K562 (cell line): ENCODE data around the gene MAL. TPM values are rescaled to one million over a fixed set of nuclear protein-coding genes. Genes with fewer than 3 reads are reported as not detected.

Experiments
- ATAC-seq: fragments of 200-7000 bp; cut with Tn5 transposase; 3 replicates; pipeline ENCODE4 v1.9.1; 2020; ENCODE audit warnings: moderate library complexity
- BruUV-seq: library from RNA; stranded (reverse); fragments of 400-500 nt; replicated peaks from 2 replicates; lab custom pipeline; 2021; lab: Mats Ljungman, UMichigan
- CTCF ChIA-PET: fragments of 300-600 bp; formaldehyde crosslinking; extraction: SDS; loops from one replicate; lab custom pipeline; 2021; ENCODE audit warnings: low intra/inter-chr PET ratio; lab: Yijun Ruan, JAX
- POLR2A ChIA-PET: fragments of 300-600, 350-650 bp; sonication (Branson Sonifier 250); formaldehyde crosslinking; extraction: SDS; loops from one replicate; lab custom pipeline; 2021; ENCODE audit warnings: antibody characterized with exemption, inconsistent platforms; lab: Yijun Ruan, JAX
- DNase-seq, 4 experiments: peaks; one replicate each; pipeline versions ENCODE4 v3.0.0 to v3.0.0-alpha.2; 2011 to 2018; ENCODE audit warnings: low spot score in 3 of 4, mixed read lengths in 3 of 4; ENCODE audit errors: extremely low read depth in 1 of 4
- FAIRE-seq: peaks from 2 replicates; lab custom pipeline; 2011; peaks lifted over from hg19 to GRCh38; lab: Jason Lieb, UNC
- H2AFZ ChIP-seq: 2 replicates; pipeline ENCODE4 v1.6.0; 2011; ENCODE audit warnings: low read depth, low read length, control low read depth, inconsistent platforms
- H3K27ac ChIP-seq: fragments of 200-600 bp; 3 replicates; pipeline ENCODE4 v1.8.0; 2011; ENCODE audit warnings: low read depth, mild to moderate bottlenecking, control low read depth, inconsistent platforms, low read length, moderate library complexity, mixed read lengths; ENCODE audit errors: extremely low read depth
- H3K27me3 ChIP-seq, 2 experiments: fragments of 300-600 bp in 1 of 2; 2 replicates in 1 of 2; 3 replicates in 1 of 2; pipeline versions ENCODE4 v1.6.0 to v1.8.0; 2011; ENCODE audit warnings: inconsistent platforms in 2 of 2, low read length in 2 of 2, mild to moderate bottlenecking in 1 of 2, mixed read lengths in 1 of 2, moderate library complexity in 1 of 2; ENCODE audit not compliant: control insufficient read depth in 2 of 2, insufficient read depth in 2 of 2
- H3K36me3 ChIP-seq: fragments of 300-600 bp; 3 replicates; pipeline ENCODE4 v1.8.0; 2011; ENCODE audit warnings: mild to moderate bottlenecking, low read length, inconsistent platforms; ENCODE audit not compliant: control insufficient read depth, insufficient read depth
- H3K4me1 ChIP-seq, 2 experiments: fragments of 200-600 bp in 1 of 2; replicated peaks in 1 of 2; 2 replicates in 1 of 2; 3 replicates in 1 of 2; pipeline versions ENCODE4 v1.5.1 to v1.8.0; 2011; ENCODE audit warnings: inconsistent platforms in 2 of 2, low read length in 2 of 2, mild to moderate bottlenecking in 1 of 2, mixed read lengths in 1 of 2, moderate library complexity in 1 of 2; ENCODE audit not compliant: control insufficient read depth in 2 of 2, insufficient read depth in 2 of 2
- H3K4me2 ChIP-seq: 2 replicates; pipeline ENCODE4 v1.6.1; 2011; ENCODE audit warnings: low read length, control low read depth, inconsistent platforms, mixed read lengths; ENCODE audit not compliant: insufficient read depth
- H3K4me3 ChIP-seq: fragments of 200-600 bp; sonication (generic), shearing (Covaris generic); 2 replicates; pipeline ENCODE4 v1.5.1; 2016; ENCODE audit warnings: control low read depth, inconsistent platforms
- H3K79me2 ChIP-seq: fragments of 200-600 bp; 3 replicates; pipeline ENCODE4 v1.8.0; 2011; ENCODE audit warnings: low read length, inconsistent platforms; ENCODE audit not compliant: control insufficient read depth, insufficient read depth
- H3K9ac ChIP-seq, 2 experiments: 2 replicates each; pipeline versions ENCODE4 v1.6.0 to v1.6.1; 2011; ENCODE audit warnings: low read depth in 2 of 2, low read length in 2 of 2, control low read depth in 1 of 2, inconsistent platforms in 1 of 2, mild to moderate bottlenecking in 1 of 2, mixed read lengths in 1 of 2; ENCODE audit not compliant: insufficient read depth in 1 of 2
- H3K9me1 ChIP-seq: one replicate; pipeline ENCODE4 v1.6.0; 2011; ENCODE audit warnings: inconsistent platforms, mild to moderate bottlenecking, low read length, moderate library complexity; ENCODE audit not compliant: control insufficient read depth, insufficient read depth
- H3K9me3 ChIP-seq: replicated peaks from 2 replicates; pipeline ENCODE4 v1.5.1; 2011; ENCODE audit warnings: low read depth, low read length, inconsistent platforms; ENCODE audit not compliant: control insufficient read depth, insufficient read depth
- H4K20me1 ChIP-seq: replicated peaks from 2 replicates; pipeline ENCODE4 v1.6.1; 2011; ENCODE audit warnings: low read length, inconsistent platforms, mixed read lengths; ENCODE audit not compliant: control insufficient read depth, insufficient read depth
- ATF1 ChIP-seq, 2 experiments: fragments of 450-650 bp in 1 of 2; IDR thresholded peaks; 2 replicates each; pipeline ENCODE4 v1.6.1; 2016; ENCODE audit warnings: missing compliant biosample characterization in 1 of 2, missing genetic modification characterization in 1 of 2
- ETV5 ChIP-seq: sonication (generic); formaldehyde crosslinking; IDR thresholded peaks from 2 replicates; pipeline ENCODE4 v1.4.0; 2020; ENCODE audit warnings: low read depth, mild to moderate bottlenecking, missing genetic modification reagents
- GABPB2 ChIP-seq: fragments of 250-450 bp; sonication (Bioruptor Pico); conservative IDR thresholded peaks from 2 replicates; pipeline ENCODE4 v1.5.1; 2021; ENCODE audit warnings: mild to moderate bottlenecking
- KLF16 ChIP-seq: IDR thresholded peaks from 2 replicates; pipeline ENCODE4 v1.6.1; 2016; ENCODE audit warnings: antibody characterized with exemption
- SOX6 ChIP-seq: fragments of 450-650 bp; IDR thresholded peaks from 2 replicates; pipeline ENCODE4 v1.6.1; 2014; ENCODE audit warnings: mild to moderate bottlenecking
- STAT5B ChIP-seq: fragments of 250-450 bp; sonication (Bioruptor Pico); IDR thresholded peaks from 2 replicates; pipeline ENCODE4 v1.8.0; 2021; ENCODE audit warnings: mild to moderate bottlenecking, inconsistent platforms
- THRAP3 ChIP-seq: fragments of 450-650 bp; IDR thresholded peaks from 2 replicates; pipeline ENCODE4 v1.6.1; 2016; ENCODE audit warnings: mild to moderate bottlenecking, inconsistent platforms, borderline replicate concordance
- TOE1 ChIP-seq, 2 experiments: fragments of 450-650 bp in 1 of 2; sonication (generic) in 1 of 2; formaldehyde crosslinking in 1 of 2; IDR thresholded peaks; 2 replicates each; pipeline versions ENCODE4 v1.7.1 to v1.8.0; 2016 to 2022; ENCODE audit warnings: borderline replicate concordance in 2 of 2, mild to moderate bottlenecking in 2 of 2, antibody characterized with exemption in 1 of 2, inconsistent platforms in 1 of 2, low read depth in 1 of 2, missing genetic modification reagents in 1 of 2, moderate library complexity in 1 of 2
- ZKSCAN3 ChIP-seq: fragments of 250-450 bp; sonication (Bioruptor Pico); IDR thresholded peaks from 2 replicates; pipeline ENCODE4 v1.4.0; 2020
- ZNF146 ChIP-seq: IDR thresholded peaks from one replicate; pipeline ENCODE4 v1.6.1; 2018; ENCODE audit warnings: missing compliant biosample characterization; ENCODE audit not compliant: unreplicated experiment
- ZNF212 ChIP-seq: fragments of 450-650 bp; formaldehyde crosslinking; IDR thresholded peaks from 2 replicates; pipeline ENCODE4 v1.4.0; 2020; ENCODE audit warnings: mild to moderate bottlenecking
- ZNF324 ChIP-seq: fragments of 250-450 bp; sonication (Bioruptor Pico); IDR thresholded peaks from 2 replicates; pipeline ENCODE4 v1.4.0; 2020; ENCODE audit warnings: mild to moderate bottlenecking
- WGBS: fragments of 100-300 bp; shearing (Covaris generic); methylation state at CpG from one replicate; pipeline ENCODE4 v1.1.6; 2016; ENCODE audit warnings: low coverage, mixed read lengths; ENCODE audit not compliant: insufficient coverage; ENCODE audit errors: missing lambda C conversion rate; 5-methylcytosine and 5-hydroxymethylcytosine counted together
- in situ Hi-C: fragments of 300-500 bp; cut with MboI; formaldehyde crosslinking; loops from 4 replicates; pipeline ENCODE4 v1.15.0; 2018; ENCODE audit warnings: inconsistent platforms, mixed read lengths
- intact Hi-C: fragments of 100-400 bp; cut with micrococcal nuclease; formaldehyde crosslinking; loops from 2 replicates; pipeline ENCODE4 v1.14.2; 2022
- polyA plus RNA-seq, 8 experiments: library from polyadenylated mRNA; depleted of rRNA in 4 of 8; stranded (reverse) in 5 of 8; unstranded in 3 of 8; fragments of >200 nt; fragmentation: Nextera tagmentation in 2 of 8; fragmentation: Illumina TruSeq in 1 of 8; extraction: Ambion mirVana in 2 of 8; extraction: Trizol in 1 of 8; gene quantifications; 2 replicates each; pipeline versions ENCODE4 v1.2.1 to v1.2.3, GENCODE V29; 2011 to 2014; ENCODE audit warnings: inconsistent platforms in 1 of 8, missing spikeins in 1 of 8
- total RNA-seq, 7 experiments: library from RNA; depleted of rRNA in 6 of 7; stranded (reverse); fragments of >200 nt in 6 of 7; fragmentation: Illumina TruSeq in 2 of 7; extraction: Trizol in 2 of 7; gene quantifications; 2 replicates each; pipeline versions ENCODE4 v1.2.1 to v1.2.3, GENCODE V29; 2011 to 2021; ENCODE audit warnings: low replicate concordance in 1 of 7
- TF ChIP-seq, protein P1 (sequence below), 3 experiments: fragments of 200-800 bp in 1 of 3; fragments of 250-450 bp in 1 of 3; fragments of 450-650 bp in 1 of 3; sonication (Bioruptor Pico) in 1 of 3; sonication (Bioruptor generic) in 1 of 3; formaldehyde crosslinking in 1 of 3; IDR thresholded peaks; 2 replicates each; pipeline versions ENCODE4 v1.6.1 to v1.8.0; 2016 to 2022; ENCODE audit warnings: mild to moderate bottlenecking in 2 of 3, missing genetic modification characterization in 2 of 3, missing compliant biosample characterization in 1 of 3, moderate library complexity in 1 of 3
- TF ChIP-seq, protein P2 (sequence below): fragments of 250-450 bp; sonication (Bioruptor Pico); IDR thresholded peaks from 2 replicates; pipeline ENCODE4 v1.8.0; 2021; ENCODE audit warnings: mild to moderate bottlenecking, moderate library complexity

The MAL gene
- total and polyA plus RNA-seq, 9 of the 15 experiments (the other 6 are each of a cell fraction or from before 2014, with no cell fraction given) = not detected

DNA sequence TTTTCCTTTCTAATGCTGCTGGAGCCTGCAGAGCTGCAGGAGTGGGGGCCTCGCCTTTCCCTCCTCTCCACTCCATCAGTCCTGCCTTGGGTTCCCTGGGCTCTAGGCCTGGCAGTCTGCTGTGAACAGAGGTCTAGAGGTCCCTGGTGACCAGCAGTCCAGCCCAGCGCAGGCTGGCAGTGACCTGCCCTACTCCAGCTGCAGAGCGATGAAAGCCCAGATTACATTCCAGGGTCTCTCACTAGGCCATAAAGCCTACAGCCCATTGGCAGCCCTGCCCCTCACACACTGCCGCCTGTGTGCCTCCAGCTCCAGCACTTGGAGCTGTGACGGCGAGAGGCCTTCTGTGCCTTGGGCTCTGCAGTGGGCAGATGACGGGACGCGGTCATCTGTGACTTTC is 14.8 kb upstream of the MAL start:
- H3K9me3 ChIP-seq = no peaks in the 10 kb centered on the region
- no TSS peak for BruUV-seq
- no peaks in the 10 kb centered on the region for H3K79me2 ChIP-seq
- H3K9ac ChIP-seq = no peak overlapping the region
- H2AFZ ChIP-seq = no peak overlapping the region
- no peak overlapping the region for H3K4me2 ChIP-seq
- POLR2A ChIA-PET = no interaction called here
- no peaks in the 10 kb centered on the region for H3K36me3 ChIP-seq
- no peak; the same call in 2 of the 3 replicates for ATAC-seq
- H4K20me1 ChIP-seq = no peaks in the 10 kb centered on the region; the same call in 1 of the 2 replicates
- no peaks in the 10 kb centered on the region for H3K9me1 ChIP-seq
- CTCF ChIA-PET = no interaction called here
- H3K4me1 ChIP-seq = no peaks in the 10 kb centered on the region
- H3K27me3 ChIP-seq = peaks cover 13 to 67% of the 10 kb centered on the region in 2 experiments; a peak in 4 of 5 replicates
- TF ChIP-seq ZNF146 (CRISPR knock-in tag) (no peak), TOE1 (IDR thresholded peaks at IDR 0.05; ENCODE audit: borderline replicate concordance) (no peak), TOE1 (CRISPR knock-in tag; IDR thresholded peaks at IDR 0.05; ENCODE audit: borderline replicate concordance, low read depth) (no peak), THRAP3 (no peak), SOX6 (no peak), GABPB2 (CRISPR knock-in tag) (no peak), STAT5B (CRISPR knock-in tag) (no peak), ZNF212 (CRISPR knock-in tag) (no peak), ETV5 (CRISPR knock-in tag) (no peak), ATF1 (CRISPR knock-in tag; IDR thresholded peaks at IDR 0.05) (no peak), ATF1 (tag; IDR thresholded peaks at IDR 0.05) (no peak), KLF16 (no peak), ZKSCAN3 (CRISPR knock-in tag) (no peak), ZNF324 (CRISPR knock-in tag) (no peak)
- TF ChIP-seq, protein P1, sequence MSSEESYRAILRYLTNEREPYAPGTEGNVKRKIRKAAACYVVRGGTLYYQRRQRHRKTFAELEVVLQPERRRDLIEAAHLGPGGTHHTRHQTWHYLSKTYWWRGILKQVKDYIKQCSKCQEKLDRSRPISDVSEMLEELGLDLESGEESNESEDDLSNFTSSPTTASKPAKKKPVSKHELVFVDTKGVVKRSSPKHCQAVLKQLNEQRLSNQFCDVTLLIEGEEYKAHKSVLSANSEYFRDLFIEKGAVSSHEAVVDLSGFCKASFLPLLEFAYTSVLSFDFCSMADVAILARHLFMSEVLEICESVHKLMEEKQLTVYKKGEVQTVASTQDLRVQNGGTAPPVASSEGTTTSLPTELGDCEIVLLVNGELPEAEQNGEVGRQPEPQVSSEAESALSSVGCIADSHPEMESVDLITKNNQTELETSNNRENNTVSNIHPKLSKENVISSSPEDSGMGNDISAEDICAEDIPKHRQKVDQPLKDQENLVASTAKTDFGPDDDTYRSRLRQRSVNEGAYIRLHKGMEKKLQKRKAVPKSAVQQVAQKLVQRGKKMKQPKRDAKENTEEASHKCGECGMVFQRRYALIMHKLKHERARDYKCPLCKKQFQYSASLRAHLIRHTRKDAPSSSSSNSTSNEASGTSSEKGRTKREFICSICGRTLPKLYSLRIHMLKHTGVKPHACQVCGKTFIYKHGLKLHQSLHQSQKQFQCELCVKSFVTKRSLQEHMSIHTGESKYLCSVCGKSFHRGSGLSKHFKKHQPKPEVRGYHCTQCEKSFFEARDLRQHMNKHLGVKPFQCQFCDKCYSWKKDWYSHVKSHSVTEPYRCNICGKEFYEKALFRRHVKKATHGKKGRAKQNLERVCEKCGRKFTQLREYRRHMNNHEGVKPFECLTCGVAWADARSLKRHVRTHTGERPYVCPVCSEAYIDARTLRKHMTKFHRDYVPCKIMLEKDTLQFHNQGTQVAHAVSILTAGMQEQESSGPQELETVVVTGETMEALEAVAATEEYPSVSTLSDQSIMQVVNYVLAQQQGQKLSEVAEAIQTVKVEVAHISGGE (CRISPR knock-in tag; IDR thresholded peaks at IDR 0.05) = no peak
- TF ChIP-seq, protein P2, sequence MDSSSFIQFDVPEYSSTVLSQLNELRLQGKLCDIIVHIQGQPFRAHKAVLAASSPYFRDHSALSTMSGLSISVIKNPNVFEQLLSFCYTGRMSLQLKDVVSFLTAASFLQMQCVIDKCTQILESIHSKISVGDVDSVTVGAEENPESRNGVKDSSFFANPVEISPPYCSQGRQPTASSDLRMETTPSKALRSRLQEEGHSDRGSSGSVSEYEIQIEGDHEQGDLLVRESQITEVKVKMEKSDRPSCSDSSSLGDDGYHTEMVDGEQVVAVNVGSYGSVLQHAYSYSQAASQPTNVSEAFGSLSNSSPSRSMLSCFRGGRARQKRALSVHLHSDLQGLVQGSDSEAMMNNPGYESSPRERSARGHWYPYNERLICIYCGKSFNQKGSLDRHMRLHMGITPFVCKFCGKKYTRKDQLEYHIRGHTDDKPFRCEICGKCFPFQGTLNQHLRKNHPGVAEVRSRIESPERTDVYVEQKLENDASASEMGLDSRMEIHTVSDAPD (CRISPR knock-in tag) = no peak
- TF ChIP-seq, all 486 proteins: peak for 0
- 15% methylated on average over 7 of the region's 9 CpGs for WGBS
- intact Hi-C loops = no loop called here
- FAIRE-seq (no peak), DNase-seq (no peak)
- in situ Hi-C loops = no loop called here
- H3K27ac ChIP-seq = no peak overlapping the region
- no peak overlapping the region for H3K4me3 ChIP-seq
